ENCODE results near the gene NSG2.

GRCh38 chr5:174149989-174150388, 104.5 kb downstream of the NSG2 start:
- TF ChIP-seq, protein P1, sequence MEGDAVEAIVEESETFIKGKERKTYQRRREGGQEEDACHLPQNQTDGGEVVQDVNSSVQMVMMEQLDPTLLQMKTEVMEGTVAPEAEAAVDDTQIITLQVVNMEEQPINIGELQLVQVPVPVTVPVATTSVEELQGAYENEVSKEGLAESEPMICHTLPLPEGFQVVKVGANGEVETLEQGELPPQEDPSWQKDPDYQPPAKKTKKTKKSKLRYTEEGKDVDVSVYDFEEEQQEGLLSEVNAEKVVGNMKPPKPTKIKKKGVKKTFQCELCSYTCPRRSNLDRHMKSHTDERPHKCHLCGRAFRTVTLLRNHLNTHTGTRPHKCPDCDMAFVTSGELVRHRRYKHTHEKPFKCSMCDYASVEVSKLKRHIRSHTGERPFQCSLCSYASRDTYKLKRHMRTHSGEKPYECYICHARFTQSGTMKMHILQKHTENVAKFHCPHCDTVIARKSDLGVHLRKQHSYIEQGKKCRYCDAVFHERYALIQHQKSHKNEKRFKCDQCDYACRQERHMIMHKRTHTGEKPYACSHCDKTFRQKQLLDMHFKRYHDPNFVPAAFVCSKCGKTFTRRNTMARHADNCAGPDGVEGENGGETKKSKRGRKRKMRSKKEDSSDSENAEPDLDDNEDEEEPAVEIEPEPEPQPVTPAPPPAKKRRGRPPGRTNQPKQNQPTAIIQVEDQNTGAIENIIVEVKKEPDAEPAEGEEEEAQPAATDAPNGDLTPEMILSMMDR (IDR thresholded peaks at IDR 0.05; ENCODE audit: insufficient read depth, low read depth, low read length): no peak
- TF ChIP-seq EZH2 (IDR thresholded peaks at IDR 0.05; ENCODE audit: insufficient read depth, low read length): no peak

Data from astrocyte (in vitro differentiated cells and primary cell).